Psoas muscle (tissue), 8 donors: Measurements from ENCODE around the gene SRPK2. TPM values are rescaled to one million over a fixed set of nuclear protein-coding genes. Genes with fewer than 3 reads are reported as not detected.
A peak's percentile ranks its signal among the peaks of the same experiment; 100 is the strongest.

ENCODE experiments used
- ATAC-seq, 4 donors: fragments of 200-7000 bp; cut with Tn5 transposase; one replicate each; pipeline ENCODE4 v1.9.1; 2020; ENCODE audit warnings: moderate library complexity in 3 of 4, mild to moderate bottlenecking in 2 of 4
- DNase-seq, 2 donors: peaks; one replicate each; pipeline ENCODE4 v3.0.0-alpha.2; 2020
- H3K27ac ChIP-seq: fragments of 200-600 bp; one replicate; pipeline ENCODE4 v1.8.0; 2022
- H3K27me3 ChIP-seq, 3 donors: fragments of 200-600 bp in 1 of 3; one replicate each; pipeline versions ENCODE4 v1.6.1 to v1.8.0; 2013 to 2022; ENCODE audit warnings: low read length in 2 of 3, mild to moderate bottlenecking in 2 of 3, moderate library complexity in 1 of 3; ENCODE audit not compliant: insufficient read depth in 3 of 3
- H3K36me3 ChIP-seq, 2 donors: fragments of 200-600 bp in 1 of 2; one replicate each; pipeline versions ENCODE4 v1.6.1 to v1.8.0; 2013 to 2022; ENCODE audit warnings: low read depth in 1 of 2, mild to moderate bottlenecking in 1 of 2, moderate library complexity in 1 of 2; ENCODE audit not compliant: insufficient read depth in 1 of 2
- H3K4me1 ChIP-seq: fragments of 200-600 bp; one replicate; pipeline ENCODE4 v1.8.0; 2022
- H3K4me3 ChIP-seq: fragments of 200-600 bp; one replicate; pipeline ENCODE4 v1.8.0; 2022; ENCODE audit warnings: mild to moderate bottlenecking
- H3K9me3 ChIP-seq: fragments of 200-600 bp; one replicate; pipeline ENCODE4 v1.8.0; 2022
- CTCF ChIP-seq: fragments of 200-600 bp; IDR thresholded peaks from one replicate; pipeline ENCODE4 v1.8.0; 2022; ENCODE audit warnings: antibody characterized with exemption
- whole genome bisulfite sequencing, 3 donors: extraction: QIAGEN DNeasy Blood & Tissue Kit; methylation state at CpG; one replicate each; pipeline versions ENCODE4 v1.1.6 to v1.1.7; 2013; 5-methylcytosine and 5-hydroxymethylcytosine counted together
- intact Hi-C, 2 donors: fragments of 100-400 bp; cut with DNase I; formaldehyde crosslinking; loops; one replicate each; pipeline versions ENCODE4 v1.11.0 to v1.14.2; 2022
- polyA plus RNA-seq, 3 donors: library from polyadenylated mRNA; stranded (reverse); fragments of 200-250 nt; gene quantifications; one replicate each; pipeline ENCODE4 v1.2.3, GENCODE V29; 2013
- total RNA-seq, 4 donors: library from RNA; stranded (reverse); fragmentation: NEBNext Ultra II Directional in 2 of 4; extraction: Animal tissue kit (Norgen Biotek cat#: 25700) in 2 of 4; gene quantifications; one replicate each; pipeline versions ENCODE4 v1.2.1 to v1.2.4, GENCODE V29; 2021 to 2023
- donor health status: healthy with polysubstance abuse.
- donor health status: DM: no; HTN: no; CAD: no; lungs with moderate emphysema.
- donor health status: Bipolar disorder and iron deficiency.
- donor health status: healthy.
- donor health status: DM: yes; HTN: yes; CAD: no.
- donor health status: DM: no; HTN: no; CAD: no.
- donor health status: DM: no; HTN: no; CAD: no.
- donor health status: DM: yes; HTN: yes; CAD: no.

The SRPK2 gene
- total and polyA plus RNA-seq, 7 donors = 12.7 to 51.3 (median 33.2) TPM

- Histone ChIP-seq H3K9me3 (no peaks in the 10 kb centered on the region), H3K36me3 (no peaks in the 10 kb centered on the region), H3K27me3 (no peaks in the 10 kb centered on the region), H3K27ac (peak overlapping the region; percentile 90), H3K4me1 (peaks cover 24% of the 10 kb centered on the region), H3K4me3 (peak overlapping the region; percentile 73)
- 82 to 89% (median 82%) methylated on average over 9 of the region's 9 CpGs for WGBS, 3 donors
- intact Hi-C loops = loop anchor here (5.0 to 10.0 kb wide), 2 partner anchors 53 to 105 kb away; no protein-coding TSS in a partner anchor
- DNase-seq (no peak), ATAC-seq (peak in 2 of 4 donors; percentile 40 to 41)
- no peak for TF ChIP-seq CTCF
Measured at GRCh38 chr7:105270117-105270516, 118.6 kb downstream of the SRPK2 start.

GRCh38 chr7:105269397-105269796 lies 119.3 kb downstream of the SRPK2 start:
- TF ChIP-seq CTCF = no peak
- DNase-seq (no peak), ATAC-seq (peak; percentile 25 to 56 (median 37))
- intact Hi-C loops = loop anchor here in 1 of 2 donors (10.0 kb wide), 1 partner anchor 285 kb away; no protein-coding TSS in a partner anchor
- WGBS, 3 donors = 0 to 1% (median 0%) methylated on average over 3 of the region's 3 CpGs
- H3K4me3 ChIP-seq = peak overlapping the region; percentile 73
- H3K27me3 ChIP-seq = no peaks in the 10 kb centered on the region
- peaks cover 24% of the 10 kb centered on the region for H3K4me1 ChIP-seq
- peak overlapping the region; percentile 90 for H3K27ac ChIP-seq
- H3K36me3 ChIP-seq = no peaks in the 10 kb centered on the region
- H3K9me3 ChIP-seq = no peaks in the 10 kb centered on the region

DNA sequence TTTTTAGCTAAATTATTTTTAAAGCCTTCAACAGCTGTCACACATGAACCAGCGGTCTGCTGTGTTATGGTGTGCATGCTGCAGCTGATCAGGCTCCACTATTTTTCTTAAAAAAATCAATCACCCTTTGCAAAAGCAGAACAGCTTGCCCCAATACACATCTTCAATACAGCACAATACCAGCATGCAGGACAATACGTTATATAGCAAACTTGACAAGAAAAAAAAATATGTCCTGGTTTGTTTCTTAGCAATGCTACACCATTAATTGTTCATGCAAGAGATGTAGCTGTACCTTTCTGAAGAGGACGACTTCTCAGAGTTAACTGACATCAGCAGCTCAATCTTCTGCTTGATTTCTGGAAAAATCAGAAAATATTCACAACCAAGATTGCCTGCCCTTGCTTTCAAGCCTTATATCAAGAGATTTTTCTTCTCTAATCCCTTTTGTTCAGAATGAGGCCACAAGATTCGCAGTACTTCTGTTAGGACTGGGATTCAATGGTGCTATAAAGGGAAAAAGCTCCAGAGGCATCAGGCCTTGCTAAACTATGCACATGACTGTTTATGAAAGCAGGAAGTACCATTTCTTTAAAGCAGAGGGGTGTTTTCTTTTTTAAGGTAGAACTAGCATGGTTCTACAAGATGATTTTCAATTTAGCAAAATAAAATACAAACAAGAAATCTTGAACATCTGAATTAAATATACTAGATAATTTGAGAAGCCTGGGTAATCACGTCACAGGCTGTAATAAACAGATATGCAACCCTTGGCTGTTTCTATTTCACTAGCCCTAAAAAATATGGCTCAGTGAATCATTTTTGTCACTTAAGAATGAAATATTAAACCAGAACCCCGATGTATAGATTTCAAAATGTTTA lies 120.0 kb downstream of the SRPK2 start:
- no peak for TF ChIP-seq CTCF
- H3K27me3 ChIP-seq = no peaks in the 10 kb centered on the region
- H3K4me1 ChIP-seq = peaks cover 24% of the 10 kb centered on the region
- intact Hi-C loops = loop anchor here in 1 of 2 donors (10.0 kb wide), 1 partner anchor 284 kb away; no protein-coding TSS in a partner anchor
- H3K27ac ChIP-seq = peak overlapping the region; percentile 90
- no peak for DNase-seq
- WGBS, 3 donors = 1 to 2% (median 1%) methylated on average over 6 of the region's 6 CpGs
- no peaks in the 10 kb centered on the region for H3K9me3 ChIP-seq
- H3K4me3 ChIP-seq = peak overlapping the region; percentile 73
- peak; percentile 86 to 93 (median 89) for ATAC-seq
- no peaks in the 10 kb centered on the region for H3K36me3 ChIP-seq

DNA sequence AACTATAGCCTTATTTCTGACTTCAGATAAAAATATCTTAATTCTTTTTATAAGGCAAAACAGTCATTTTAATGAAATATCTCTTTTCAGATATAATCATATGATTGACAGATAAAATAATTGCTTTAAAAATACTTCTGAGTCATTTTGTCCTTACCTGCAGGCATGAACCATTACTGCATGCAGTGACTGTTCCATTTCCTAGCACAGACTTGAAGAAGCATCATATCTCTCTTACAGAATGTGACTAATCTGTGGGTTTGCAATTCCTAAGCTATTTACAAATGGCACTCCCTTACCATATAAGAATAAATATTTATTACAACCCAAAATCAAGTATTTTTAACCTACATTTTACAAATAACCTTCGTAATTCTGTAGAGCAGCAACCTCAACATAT lies 120.7 kb downstream of the SRPK2 start:
- 24 to 50% (median 34%) methylated on average over 1 of the region's 1 CpG for WGBS, 3 donors
- Histone ChIP-seq H3K9me3 (no peaks in the 10 kb centered on the region), H3K4me1 (peaks cover 24% of the 10 kb centered on the region), H3K27ac (peak overlapping the region; percentile 90), H3K4me3 (peak overlapping the region; percentile 73), H3K27me3 (no peaks in the 10 kb centered on the region), H3K36me3 (no peaks in the 10 kb centered on the region)
- ATAC-seq (peak; percentile 89 to 91 (median 90)), DNase-seq (no peak)
- intact Hi-C loops = loop anchor here in 1 of 2 donors (10.0 kb wide), 1 partner anchor 283 kb away; no protein-coding TSS in a partner anchor
- peak; percentile 15 for TF ChIP-seq CTCF
